ENCODE results near the gene AKT3. TPM values are rescaled to one million over a fixed set of nuclear protein-coding genes. Genes with fewer than 3 reads are reported as not detected.
"Not testable (repeated sequence)": the region's sequence is repeated elsewhere in the genome, so short reads cannot be mapped to it uniquely, and the experiment has no call there.

AKT3 gene
- 10 to 100 TPM; 29.3 to 34.6 TPM for total RNA-seq

- DNase-seq (no peak), ATAC-seq (peak; percentile 75)
- H3K4me3 Mint-ChIP-seq, result peak within 1 kb of the TSS; percentile 88
- CTCF ChIA-PET, result no interaction called here
- no peaks in the 10 kb centered on the region for H3K36me3 Mint-ChIP-seq (ENCODE audit: low read depth)
- peaks cover 34% of the 10 kb centered on the region for H3K4me1 Mint-ChIP-seq
- H3K27ac Mint-ChIP-seq, result peak within 1 kb of the TSS; percentile 92
- H3K27me3 Mint-ChIP-seq, result peaks cover 2% of the 10 kb centered on the region
- intact Hi-C loops (cut with DNase I, micrococcal nuclease), result loop anchor here (1.0 to 5.0 kb wide), 13 partner anchors 12 to 1121 kb away; partner anchors contain the start of genes CEP170 (in 2 of the 2) and COX20 (in 1 of the 2)
- no peaks in the 10 kb centered on the region for H3K9me3 Mint-ChIP-seq (ENCODE audit: low read depth)
- POLR2A ChIA-PET, result no interaction called here
These were observed at the start of gene AKT3 for GRCh38 chr1:243850202-243850451. TSS of gene AKT3 (minus strand) at chr1:243850243. CDS start at chr1:243843170, 7,073 bp downstream.

DNA sequence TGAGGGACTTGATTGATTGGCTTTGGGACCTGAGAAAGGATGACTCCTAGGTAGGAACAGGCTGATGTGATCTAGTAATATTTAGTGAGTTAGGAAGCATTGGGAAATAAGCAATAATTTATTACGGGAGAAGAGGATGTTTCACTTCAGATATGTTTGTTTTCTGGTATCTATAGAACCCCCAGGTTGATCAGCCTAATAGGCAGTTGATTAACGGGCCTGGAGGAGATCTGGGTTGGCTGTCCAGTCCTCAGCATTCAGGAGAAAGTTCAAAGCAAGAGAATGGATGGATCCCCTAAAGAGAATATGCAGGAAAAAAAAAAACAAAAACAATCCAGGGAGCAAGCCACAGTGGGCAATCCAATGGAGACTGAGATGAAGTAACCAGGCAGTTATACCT is 48.2 kb upstream of the AKT3 start:
- H3K27me3 Mint-ChIP-seq, result peaks cover 5% of the 10 kb centered on the region
- no peaks in the 10 kb centered on the region for H3K9me3 Mint-ChIP-seq (ENCODE audit: low read depth)
- ChIA-PET POLR2A (no interaction called here), CTCF (no interaction called here)
- H3K36me3 Mint-ChIP-seq (ENCODE audit: low read depth), result no peaks in the 10 kb centered on the region
- no peaks in the 10 kb centered on the region for H3K4me1 Mint-ChIP-seq
- no peak for DNase-seq
- H3K4me3 Mint-ChIP-seq, result no peak overlapping the region
- no peak overlapping the region for H3K27ac Mint-ChIP-seq
- ATAC-seq, result no peak
- intact Hi-C loops (cut with DNase I, micrococcal nuclease), result no loop called here

DNA sequence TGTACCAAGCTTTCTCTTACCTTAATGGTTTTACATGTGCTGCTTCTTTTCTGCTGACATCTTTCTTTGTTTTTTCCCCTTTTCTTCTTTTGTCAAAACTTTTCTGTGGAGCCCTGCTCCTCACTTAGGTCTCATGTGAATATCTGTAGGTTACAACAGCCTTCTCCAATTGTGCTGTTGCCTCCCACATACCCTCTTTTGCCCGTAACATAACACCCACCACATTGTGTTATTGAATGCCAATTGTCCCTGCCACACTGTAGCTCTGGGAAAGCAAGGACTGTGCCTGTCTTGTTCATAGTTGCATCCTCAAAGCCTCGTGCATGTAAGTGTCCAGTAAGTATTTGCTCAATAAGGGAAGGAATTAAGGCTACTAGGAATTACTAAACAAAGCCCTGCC is 46.3 kb upstream of the AKT3 start:
- DNase-seq, result no peak
- H3K27ac Mint-ChIP-seq, result no peak overlapping the region
- H3K4me1 Mint-ChIP-seq, result no peaks in the 10 kb centered on the region
- peaks cover 5% of the 10 kb centered on the region for H3K27me3 Mint-ChIP-seq
- POLR2A ChIA-PET, result no interaction called here
- H3K9me3 Mint-ChIP-seq (ENCODE audit: low read depth), result no peaks in the 10 kb centered on the region
- no peaks in the 10 kb centered on the region for H3K36me3 Mint-ChIP-seq (ENCODE audit: low read depth)
- no peak for ATAC-seq
- intact Hi-C loops (cut with DNase I, micrococcal nuclease), result no loop called here
- CTCF ChIA-PET, result interaction anchor here (0.6 to 1.1 kb wide), 2 partner anchors 23 to 48 kb away, joined by 3 to 4 read pairs; no protein-coding TSS in a partner anchor
- no peak overlapping the region for H3K4me3 Mint-ChIP-seq

- no peak for DNase-seq
- H3K27me3 Mint-ChIP-seq, result peaks cover 7% of the 10 kb centered on the region
- CTCF ChIA-PET, result no interaction called here
- no peaks in the 10 kb centered on the region for H3K9me3 Mint-ChIP-seq (ENCODE audit: low read depth)
- ATAC-seq, result no peak
- no peaks in the 10 kb centered on the region for H3K4me1 Mint-ChIP-seq
- intact Hi-C loops (cut with DNase I, micrococcal nuclease), result no loop called here
- no peak overlapping the region for H3K27ac Mint-ChIP-seq
- POLR2A ChIA-PET, result no interaction called here
- no peaks in the 10 kb centered on the region for H3K36me3 Mint-ChIP-seq (ENCODE audit: low read depth)
- no peak overlapping the region for H3K4me3 Mint-ChIP-seq
These were observed 42.4 kb upstream of the AKT3 start for GRCh38 chr1:243892456-243892855.

DNA sequence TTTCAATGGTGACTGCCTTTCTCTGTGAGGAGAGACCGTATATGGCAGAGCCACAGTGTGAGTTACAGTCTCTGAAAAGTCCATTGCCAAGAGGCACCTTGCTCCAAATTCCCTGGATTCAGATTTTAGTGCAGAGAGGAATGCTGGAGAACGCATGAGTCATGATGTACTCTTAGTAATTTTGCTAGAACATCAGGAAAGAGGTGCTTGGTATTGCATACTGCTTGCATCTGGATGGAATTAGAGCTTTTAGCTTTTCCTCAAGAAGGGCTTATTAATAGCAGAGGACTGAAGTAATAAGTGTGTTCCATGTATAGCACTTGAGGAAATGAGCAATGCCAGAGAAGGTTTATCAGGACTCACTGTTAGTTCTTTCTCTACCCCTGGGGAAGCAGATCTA is 40.5 kb upstream of the AKT3 start:
- no peaks in the 10 kb centered on the region for H3K4me1 Mint-ChIP-seq
- H3K9me3 Mint-ChIP-seq (ENCODE audit: low read depth), result no peaks in the 10 kb centered on the region
- CTCF ChIA-PET, result interaction anchor here (0.8 kb wide), 2 partner anchors 13 to 158 kb away, joined by 3 read pairs; no protein-coding TSS in a partner anchor
- H3K27ac Mint-ChIP-seq, result no peak overlapping the region
- no peaks in the 10 kb centered on the region for H3K36me3 Mint-ChIP-seq (ENCODE audit: low read depth)
- POLR2A ChIA-PET, result no interaction called here
- intact Hi-C loops (cut with DNase I, micrococcal nuclease), result no loop called here
- DNase-seq, result no peak
- H3K27me3 Mint-ChIP-seq, result peaks cover 3% of the 10 kb centered on the region
- H3K4me3 Mint-ChIP-seq, result no peak overlapping the region
- no peak for ATAC-seq

DNA sequence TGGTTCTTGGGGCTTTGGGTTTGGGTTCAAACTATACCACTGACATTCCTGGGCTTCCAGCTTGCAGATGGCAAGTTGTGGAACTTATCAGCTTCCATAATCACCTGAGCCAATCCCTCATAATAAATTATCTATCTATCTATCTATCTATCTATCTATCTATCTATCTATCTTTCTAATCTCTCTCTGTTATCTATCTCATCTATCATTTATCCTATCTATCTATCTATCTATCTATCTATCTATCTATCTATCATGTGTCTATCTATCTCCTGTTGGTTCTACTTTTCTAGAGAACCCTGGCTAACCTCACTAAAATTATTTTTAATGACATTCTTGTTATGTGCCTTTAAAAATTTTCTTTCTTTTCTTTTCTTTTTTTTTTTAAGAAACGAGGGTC is 35.8 kb upstream of the AKT3 start:
- H3K4me3 Mint-ChIP-seq, result no peak overlapping the region
- ChIA-PET POLR2A (no interaction called here), CTCF (no interaction called here)
- intact Hi-C loops (cut with DNase I, micrococcal nuclease), result no loop called here
- H3K36me3 Mint-ChIP-seq (ENCODE audit: low read depth), result no peaks in the 10 kb centered on the region
- H3K4me1 Mint-ChIP-seq, result no peaks in the 10 kb centered on the region
- no peak overlapping the region for H3K27ac Mint-ChIP-seq
- DNase-seq (no peak), ATAC-seq (no peak)
- no peaks in the 10 kb centered on the region for H3K9me3 Mint-ChIP-seq (ENCODE audit: low read depth)
- H3K27me3 Mint-ChIP-seq, result peaks cover 7% of the 10 kb centered on the region

DNA sequence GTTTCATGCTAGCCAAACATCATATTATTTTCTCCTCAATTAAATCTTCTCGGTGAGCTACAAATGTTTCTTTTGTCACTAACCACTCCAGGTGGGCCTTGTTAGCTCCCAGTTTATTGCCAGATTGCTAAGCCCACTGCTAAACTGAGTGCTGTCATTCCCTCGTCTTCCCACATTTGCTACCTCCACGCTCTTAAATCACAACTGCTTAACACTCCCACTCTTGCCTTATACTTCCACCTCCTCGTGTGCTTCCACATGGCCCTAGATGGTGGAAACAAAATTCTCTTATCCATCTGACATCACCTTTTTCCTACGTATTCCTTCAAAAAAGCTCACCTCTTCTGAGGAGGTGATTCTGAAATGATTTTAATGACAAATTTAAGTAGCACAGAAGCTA is 34.6 kb upstream of the AKT3 start:
- no peaks in the 10 kb centered on the region for H3K4me1 Mint-ChIP-seq

GRCh38 chr1:243883551-243883950 is 33.5 kb upstream of the AKT3 start:
- Mint-ChIP-seq H3K4me3 (no peak overlapping the region), H3K27ac (no peak overlapping the region), H3K36me3 (ENCODE audit: low read depth) (no peaks in the 10 kb centered on the region), H3K4me1 (no peaks in the 10 kb centered on the region), H3K27me3 (peaks cover 6% of the 10 kb centered on the region), H3K9me3 (ENCODE audit: low read depth) (no peaks in the 10 kb centered on the region)
- DNase-seq (no peak), ATAC-seq (no peak)
- ChIA-PET POLR2A (no interaction called here), CTCF (no interaction called here)
- intact Hi-C loops (cut with DNase I, micrococcal nuclease), result no loop called here

More for the DNA sequence above, 34.6 kb upstream of the AKT3 start:
- Mint-ChIP-seq H3K27ac (no peak overlapping the region), H3K27me3 (peaks cover 6% of the 10 kb centered on the region), H3K9me3 (ENCODE audit: low read depth) (no peaks in the 10 kb centered on the region), H3K4me3 (no peak overlapping the region), H3K36me3 (ENCODE audit: low read depth) (no peaks in the 10 kb centered on the region)
- ChIA-PET POLR2A (no interaction called here), CTCF (no interaction called here)
- no peak for DNase-seq
- intact Hi-C loops (cut with DNase I, micrococcal nuclease), result no loop called here
- ATAC-seq, result no peak

- H3K4me1 Mint-ChIP-seq, result no peaks in the 10 kb centered on the region
- H3K27ac Mint-ChIP-seq, result no peak overlapping the region
- no peak overlapping the region for H3K4me3 Mint-ChIP-seq
- ATAC-seq (no peak), DNase-seq (no peak)
- CTCF ChIA-PET, result interaction anchor here (0.9 kb wide), 1 partner anchor 23 kb away, joined by 6 read pairs; no protein-coding TSS in a partner anchor
- H3K9me3 Mint-ChIP-seq (ENCODE audit: low read depth), result no peaks in the 10 kb centered on the region
- intact Hi-C loops (cut with DNase I, micrococcal nuclease), result no loop called here
- peaks cover 6% of the 10 kb centered on the region for H3K27me3 Mint-ChIP-seq
- H3K36me3 Mint-ChIP-seq (ENCODE audit: low read depth), result no peaks in the 10 kb centered on the region
- POLR2A ChIA-PET, result no interaction called here
These were observed 32.2 kb upstream of the AKT3 start for GRCh38 chr1:243882276-243882675.

- H3K4me1 Mint-ChIP-seq; H3K36me3 Mint-ChIP-seq (ENCODE audit: low read depth); ATAC-seq; H3K9me3 Mint-ChIP-seq (ENCODE audit: low read depth); H3K4me3 Mint-ChIP-seq; POLR2A ChIA-PET; DNase-seq; H3K27ac Mint-ChIP-seq; H3K27me3 Mint-ChIP-seq; CTCF ChIA-PET; intact Hi-C loops (cut with DNase I, micrococcal nuclease): not testable (repeated sequence)
These were observed 27.0 kb upstream of the AKT3 start for GRCh38 chr1:243877058-243877457.

DNA sequence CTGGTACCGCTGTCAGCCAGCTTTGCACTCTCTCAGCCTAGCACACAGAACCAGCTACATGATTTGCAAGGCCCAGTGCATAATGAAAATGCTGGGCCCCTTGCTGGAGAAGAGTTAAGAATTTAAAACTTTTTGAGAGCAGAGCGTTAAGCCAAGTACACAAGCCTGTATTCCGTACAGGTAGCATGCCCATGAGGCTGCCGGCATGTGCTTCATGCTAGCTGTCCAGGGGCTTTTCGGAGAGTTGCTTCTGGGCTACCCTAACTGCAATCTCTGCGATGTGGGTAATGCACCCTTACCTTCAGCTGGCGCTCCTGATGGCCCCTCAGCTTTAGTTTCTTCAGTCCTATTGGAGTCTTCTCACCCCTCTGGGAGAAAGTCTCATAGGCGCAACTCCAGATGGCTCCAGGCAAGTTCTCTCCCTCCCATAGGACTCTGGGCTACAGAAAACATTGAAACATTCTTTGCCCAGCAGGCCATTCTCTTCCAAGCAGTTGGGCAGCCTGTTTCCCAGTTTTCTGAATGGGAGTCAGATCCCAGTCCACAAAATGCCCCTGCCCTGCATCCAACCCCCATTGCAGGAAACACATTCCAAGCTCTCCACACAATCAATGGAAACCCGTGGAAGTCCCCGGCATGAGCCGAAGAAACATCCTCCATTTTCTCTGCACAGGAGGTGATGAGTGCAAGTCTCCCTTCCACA is 5.7 kb upstream of the AKT3 start:
- Mint-ChIP-seq H3K27ac (no peak overlapping the region), H3K27me3 (peaks cover 18% of the 10 kb centered on the region), H3K36me3 (ENCODE audit: low read depth) (no peaks in the 10 kb centered on the region), H3K9me3 (ENCODE audit: low read depth) (no peaks in the 10 kb centered on the region), H3K4me3 (no peak overlapping the region), H3K4me1 (peaks cover 15% of the 10 kb centered on the region)
- CTCF ChIA-PET, result interaction anchor here (1.4 kb wide), 2 partner anchors 8 to 18 kb away, joined by 3 to 4 read pairs; no protein-coding TSS in a partner anchor
- POLR2A ChIA-PET, result interaction anchor here (0.6 kb wide), 1 partner anchor 222 kb away, joined by 3 read pairs; no protein-coding TSS in a partner anchor
- DNase-seq (no peak), ATAC-seq (no peak)
- intact Hi-C loops (cut with DNase I, micrococcal nuclease), result no loop called here

DNA sequence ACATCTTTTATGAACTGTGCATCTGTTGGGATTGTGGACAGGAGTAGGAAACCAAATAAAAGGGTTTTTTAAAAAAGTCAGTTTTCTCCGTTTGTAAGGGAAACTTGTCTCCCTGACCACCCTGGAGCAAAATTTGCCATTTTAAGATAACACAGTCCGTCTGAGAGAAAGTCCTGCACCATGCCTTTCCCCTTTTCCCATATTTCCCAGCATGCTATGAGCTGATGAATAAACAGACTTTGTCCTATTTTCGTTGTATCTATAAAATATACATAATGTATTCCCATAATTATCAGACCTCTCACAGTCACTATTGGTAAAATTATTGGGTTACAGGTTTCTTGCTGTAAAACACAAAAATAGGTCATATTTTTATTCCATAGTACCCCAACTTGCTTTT is 1.7 kb upstream of the AKT3 start:
- no peak for ATAC-seq

More for the DNA sequence above, 1.7 kb upstream of the AKT3 start:
- Mint-ChIP-seq H3K27me3 (peaks cover 2% of the 10 kb centered on the region), H3K27ac (peak overlapping the region; percentile 92), H3K36me3 (ENCODE audit: low read depth) (no peaks in the 10 kb centered on the region), H3K9me3 (ENCODE audit: low read depth) (no peaks in the 10 kb centered on the region), H3K4me1 (peaks cover 24% of the 10 kb centered on the region), H3K4me3 (peak overlapping the region; percentile 70)
- CTCF ChIA-PET, result interaction anchor here (0.8 kb wide), 1 partner anchor 442 kb away, joined by 3 read pairs; no protein-coding TSS in a partner anchor
- no peak for DNase-seq
- POLR2A ChIA-PET, result no interaction called here
- intact Hi-C loops (cut with DNase I, micrococcal nuclease), result loop anchor here (2.0 to 5.0 kb wide), 5 partner anchors 197 to 1119 kb away; partner anchors contain the start of gene CEP170 (in 1 of the 2)

All from activated CD4-positive, alpha-beta T cell treated with anti-CD3 and anti-CD28 coated beads for 36 hours (primary cell).